B cell (primary cell): ENCODE measurements around the gene TGFBR2. TPM values are rescaled to one million over a fixed set of nuclear protein-coding genes. Genes with fewer than 3 reads are reported as not detected.
A peak's percentile ranks its signal among the peaks of the same experiment; 100 is the strongest.

Experiments
- ATAC-seq: fragments of 200-7000 bp; cut with Tn5 transposase; one replicate; pipeline ENCODE4 v1.10.0; 2021; ENCODE audit warnings: low read depth, mild to moderate bottlenecking, moderate number of reproducible peaks, moderate library complexity
- CTCF ChIA-PET: fragments of 350-600 bp; sonication (Branson Sonifier 250); formaldehyde crosslinking; loops from one replicate; lab custom pipeline; 2021; ENCODE audit warnings: antibody characterized with exemption, inconsistent platforms; lab: Charles Lee
- POLR2A ChIA-PET: fragments of 350-600 bp; sonication (Branson Sonifier 250); formaldehyde crosslinking; loops from one replicate; lab custom pipeline; 2021; ENCODE audit warnings: antibody characterized with exemption; lab: Charles Lee
- DNase-seq: peaks from one replicate; pipeline ENCODE4 v3.0.0; 2013
- H2AFZ ChIP-seq: 2 replicates; pipeline ENCODE4 v1.6.1; 2012; ENCODE audit warnings: mild to moderate bottlenecking, low read depth, low read length; ENCODE audit not compliant: insufficient read depth, poor library complexity, severe bottlenecking
- H3K27ac ChIP-seq, 2 donors: 1 replicate in 1 of 2; 2 replicates in 1 of 2; pipeline ENCODE4 v1.5.1; 2012 to 2013; ENCODE audit warnings: low read length in 2 of 2, mild to moderate bottlenecking in 2 of 2, moderate library complexity in 1 of 2
- H3K27me3 ChIP-seq, 4 experiments: fragments of 200-600 bp in 1 of 4; sonication (generic) in 1 of 4; replicated peaks in 1 of 4; 1 replicate in 2 of 4; 2 replicates in 2 of 4; pipeline versions ENCODE4 v1.6.1 to v1.7.0; 2013 to 2016; ENCODE audit warnings: low read length in 3 of 4, mild to moderate bottlenecking in 2 of 4, mixed read lengths in 1 of 4, moderate library complexity in 1 of 4; ENCODE audit not compliant: insufficient read depth in 4 of 4, control insufficient read depth in 3 of 4; ENCODE audit errors: control extremely low read depth in 1 of 4
- H3K36me3 ChIP-seq, 2 experiments: replicated peaks in 1 of 2; 1 replicate in 1 of 2; 2 replicates in 1 of 2; pipeline versions ENCODE4 v1.6.1 to v1.7.1; 2013; ENCODE audit warnings: low read length in 1 of 2; ENCODE audit not compliant: insufficient read depth in 2 of 2, control insufficient read depth in 1 of 2; ENCODE audit errors: control extremely low read depth in 1 of 2, extremely low read depth in 1 of 2
- H3K4me1 ChIP-seq, 2 donors: fragments of 200-600 bp in 1 of 2; sonication (generic) in 1 of 2; 1 replicate in 1 of 2; 2 replicates in 1 of 2; pipeline versions ENCODE4 v1.5.1 to v1.6.1; 2013 to 2017; ENCODE audit warnings: low read length in 2 of 2; ENCODE audit not compliant: control insufficient read depth in 2 of 2, insufficient read depth in 2 of 2
- H3K4me2 ChIP-seq: replicated peaks from 2 replicates; pipeline ENCODE3; 2012; ENCODE audit warnings: mild to moderate bottlenecking, low read depth, low read length; ENCODE audit not compliant: poor library complexity, severe bottlenecking
- H3K4me3 ChIP-seq, 5 experiments: fragments of 200-600 bp in 1 of 5; sonication (generic) in 1 of 5; 1 replicate in 3 of 5; 2 replicates in 2 of 5; pipeline versions ENCODE4 v1.5.1 to v1.7.0; 2011 to 2016; ENCODE audit warnings: low read length in 4 of 5, mild to moderate bottlenecking in 4 of 5, low read depth in 2 of 5, control low read depth in 1 of 5, moderate library complexity in 1 of 5; ENCODE audit not compliant: insufficient read depth in 1 of 5; ENCODE audit errors: control extremely low read depth in 1 of 5, extremely low read depth in 1 of 5
- H3K79me2 ChIP-seq: fragments of 200-600 bp; sonication (generic); one replicate; pipeline ENCODE4 v1.6.0; 2016; ENCODE audit warnings: low read length; ENCODE audit not compliant: control insufficient read depth, insufficient read depth
- H3K9ac ChIP-seq: fragments of 200-600 bp; sonication (generic); 2 replicates; pipeline ENCODE4 v1.6.1; 2017; ENCODE audit warnings: mild to moderate bottlenecking, low read length, moderate library complexity
- H3K9me3 ChIP-seq, 3 donors: one replicate each; pipeline versions ENCODE4 v1.6.1 to v1.7.1; 2013; ENCODE audit warnings: low read length in 2 of 3; ENCODE audit not compliant: control insufficient read depth in 2 of 3, insufficient read depth in 1 of 3; ENCODE audit errors: control extremely low read depth in 1 of 3
- H4K20me1 ChIP-seq: 2 replicates; pipeline ENCODE4 v1.6.0; 2012; ENCODE audit warnings: mild to moderate bottlenecking, low read length; ENCODE audit not compliant: insufficient read depth, control insufficient read depth, poor library complexity, severe bottlenecking
- H3K27ac Mint-ChIP-seq: one replicate; pipeline ENCODE4 v1.8.0; 2021; ENCODE audit warnings: mixed read lengths
- H3K27me3 Mint-ChIP-seq: one replicate; pipeline ENCODE4 v1.8.0; 2021; ENCODE audit warnings: mixed read lengths
- H3K4me1 Mint-ChIP-seq: one replicate; pipeline ENCODE4 v1.8.0; 2021; ENCODE audit warnings: mixed read lengths
- H3K4me3 Mint-ChIP-seq: one replicate; pipeline ENCODE4 v1.8.0; 2021; ENCODE audit warnings: mixed read lengths
- H3K9me3 Mint-ChIP-seq: one replicate; pipeline ENCODE4 v1.8.0; 2022; ENCODE audit warnings: mixed read lengths; ENCODE audit not compliant: insufficient read depth
- EZH2 ChIP-seq: IDR thresholded peaks from 2 replicates; pipeline ENCODE4 v1.6.1; 2012; ENCODE audit warnings: borderline replicate concordance, low read depth, mild to moderate bottlenecking, moderate library complexity, low read length; ENCODE audit not compliant: insufficient read depth, poor library complexity, severe bottlenecking
- WGBS: methylation state at CpG from one replicate; pipeline ENCODE4 v1.1.5; 2013; ENCODE audit warnings: missing lambda C conversion rate; ENCODE audit not compliant: insufficient coverage; 5-methylcytosine and 5-hydroxymethylcytosine counted together
- intact Hi-C: fragments of 100-400 bp; cut with micrococcal nuclease; formaldehyde crosslinking; loops from one replicate; pipeline ENCODE4 v1.10.0; 2022
- polyA minus RNA-seq: library from RNA; depleted of rRNA, polyadenylated mRNA; stranded (reverse); fragments of >200 nt; gene quantifications from 2 replicates; pipeline ENCODE4 v1.2.3, GENCODE V29; 2012
- polyA plus RNA-seq: library from polyadenylated mRNA; depleted of rRNA; stranded (reverse); fragments of >200 nt; gene quantifications from 2 replicates; pipeline ENCODE4 v1.2.3, GENCODE V29; 2012
- total RNA-seq, 2 donors: library from RNA; stranded (reverse); fragments of 120-200 nt in 1 of 2; gene quantifications; 1 replicate in 1 of 2; 2 replicates in 1 of 2; pipeline versions ENCODE4 v1.2.3 to v1.2.4, GENCODE V29; 2013 to 2022
- TF ChIP-seq, protein P1 (sequence below): fragments of 200-600 bp; IDR thresholded peaks from one replicate; pipeline ENCODE4 v1.8.0; 2022; ENCODE audit warnings: antibody characterized with exemption, mild to moderate bottlenecking

Gene TGFBR2
- total RNA-seq (189 and 199 TPM in 2 replicates), polyA plus RNA-seq (68.7 and 77.4 TPM in 2 replicates), polyA minus RNA-seq (128 and 163 TPM in 2 replicates)
- total RNA-seq (2013): 125 TPM

DNA sequence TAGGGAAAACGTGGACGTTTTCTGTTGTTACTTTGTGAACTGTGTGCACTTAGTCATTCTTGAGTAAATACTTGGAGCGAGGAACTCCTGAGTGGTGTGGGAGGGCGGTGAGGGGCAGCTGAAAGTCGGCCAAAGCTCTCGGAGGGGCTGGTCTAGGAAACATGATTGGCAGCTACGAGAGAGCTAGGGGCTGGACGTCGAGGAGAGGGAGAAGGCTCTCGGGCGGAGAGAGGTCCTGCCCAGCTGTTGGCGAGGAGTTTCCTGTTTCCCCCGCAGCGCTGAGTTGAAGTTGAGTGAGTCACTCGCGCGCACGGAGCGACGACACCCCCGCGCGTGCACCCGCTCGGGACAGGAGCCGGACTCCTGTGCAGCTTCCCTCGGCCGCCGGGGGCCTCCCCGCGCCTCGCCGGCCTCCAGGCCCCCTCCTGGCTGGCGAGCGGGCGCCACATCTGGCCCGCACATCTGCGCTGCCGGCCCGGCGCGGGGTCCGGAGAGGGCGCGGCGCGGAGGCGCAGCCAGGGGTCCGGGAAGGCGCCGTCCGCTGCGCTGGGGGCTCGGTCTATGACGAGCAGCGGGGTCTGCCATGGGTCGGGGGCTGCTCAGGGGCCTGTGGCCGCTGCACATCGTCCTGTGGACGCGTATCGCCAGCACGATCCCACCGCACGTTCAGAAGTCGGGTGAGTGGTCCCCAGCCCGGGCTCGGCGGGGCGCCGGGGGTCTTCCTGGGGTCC, at the start of gene TGFBR2:
Gene TGFBR2, plus strand, starts transcription at position 301 of the 731 bp plus-strand sequence. Its CDS starts 283 bp downstream, at position 584.
- no peaks in the 10 kb centered on the region for H3K27me3 ChIP-seq
- TF ChIP-seq, protein P1, sequence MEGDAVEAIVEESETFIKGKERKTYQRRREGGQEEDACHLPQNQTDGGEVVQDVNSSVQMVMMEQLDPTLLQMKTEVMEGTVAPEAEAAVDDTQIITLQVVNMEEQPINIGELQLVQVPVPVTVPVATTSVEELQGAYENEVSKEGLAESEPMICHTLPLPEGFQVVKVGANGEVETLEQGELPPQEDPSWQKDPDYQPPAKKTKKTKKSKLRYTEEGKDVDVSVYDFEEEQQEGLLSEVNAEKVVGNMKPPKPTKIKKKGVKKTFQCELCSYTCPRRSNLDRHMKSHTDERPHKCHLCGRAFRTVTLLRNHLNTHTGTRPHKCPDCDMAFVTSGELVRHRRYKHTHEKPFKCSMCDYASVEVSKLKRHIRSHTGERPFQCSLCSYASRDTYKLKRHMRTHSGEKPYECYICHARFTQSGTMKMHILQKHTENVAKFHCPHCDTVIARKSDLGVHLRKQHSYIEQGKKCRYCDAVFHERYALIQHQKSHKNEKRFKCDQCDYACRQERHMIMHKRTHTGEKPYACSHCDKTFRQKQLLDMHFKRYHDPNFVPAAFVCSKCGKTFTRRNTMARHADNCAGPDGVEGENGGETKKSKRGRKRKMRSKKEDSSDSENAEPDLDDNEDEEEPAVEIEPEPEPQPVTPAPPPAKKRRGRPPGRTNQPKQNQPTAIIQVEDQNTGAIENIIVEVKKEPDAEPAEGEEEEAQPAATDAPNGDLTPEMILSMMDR: no peak
- TF ChIP-seq EZH2: no peak
- peaks cover 72% of the 10 kb centered on the region for H3K79me2 ChIP-seq
- WGBS: under 1% methylated on average over 71 of the region's 71 CpGs
- ATAC-seq (peak; percentile 73), DNase-seq (peak; percentile 91)
- H3K36me3 ChIP-seq: no peaks in the 10 kb centered on the region
- ChIA-PET POLR2A (interaction anchor here (0.5 to 2.4 kb wide), 14 partner anchors 10 to 103 kb away, joined by 3 to 11 read pairs (median 4); no protein-coding TSS in a partner anchor), CTCF (interaction anchor here (0.6 to 3.9 kb wide), 20 partner anchors 10 to 409 kb away, joined by 3 to 17 read pairs (median 4); no protein-coding TSS in a partner anchor)
- peak within 1 kb of the TSS; percentile 90 to 99 (median 96) for H3K4me3 ChIP-seq
- peaks cover 65 to 76% of the 10 kb centered on the region in 2 donors for H3K4me1 ChIP-seq
- peak within 1 kb of the TSS; percentile 97 for H3K4me3 Mint-ChIP-seq
- no peaks in the 10 kb centered on the region for H3K9me3 Mint-ChIP-seq
- intact Hi-C loops: loop anchor here (1.0 to 10.0 kb wide), 11 partner anchors 10 to 618 kb away; no protein-coding TSS in a partner anchor
- H3K4me2 ChIP-seq: peak within 1 kb of the TSS; percentile 90
- peak within 1 kb of the TSS; percentile 98 for H3K9ac ChIP-seq
- peak within 1 kb of the TSS; percentile 94 to 95 for H3K27ac ChIP-seq
- peaks cover 73% of the 10 kb centered on the region for H3K4me1 Mint-ChIP-seq
- peak within 1 kb of the TSS; percentile 74 for H2AFZ ChIP-seq
- peaks cover 0 to under 1% (median 0%) of the 10 kb centered on the region in 3 donors for H3K9me3 ChIP-seq
- peak within 1 kb of the TSS; percentile 97 for H3K27ac Mint-ChIP-seq
- no peaks in the 10 kb centered on the region for H3K27me3 Mint-ChIP-seq
- H4K20me1 ChIP-seq: no peaks in the 10 kb centered on the region
